Astrocyte (in vitro differentiated cells and primary cell): ENCODE data around the gene CYB5R4.

Experiments
- EZH2 ChIP-seq: IDR thresholded peaks from 2 replicates; pipeline ENCODE4 v1.6.1; 2012; ENCODE audit warnings: mild to moderate bottlenecking, low read length, inconsistent platforms; ENCODE audit not compliant: insufficient read depth
- TF ChIP-seq, protein P1 (sequence below): IDR thresholded peaks from 2 replicates; pipeline ENCODE4 v1.5.1; 2011; ENCODE audit warnings: low read depth, mild to moderate bottlenecking, inconsistent platforms, low read length, moderate library complexity; ENCODE audit not compliant: insufficient read depth

DNA sequence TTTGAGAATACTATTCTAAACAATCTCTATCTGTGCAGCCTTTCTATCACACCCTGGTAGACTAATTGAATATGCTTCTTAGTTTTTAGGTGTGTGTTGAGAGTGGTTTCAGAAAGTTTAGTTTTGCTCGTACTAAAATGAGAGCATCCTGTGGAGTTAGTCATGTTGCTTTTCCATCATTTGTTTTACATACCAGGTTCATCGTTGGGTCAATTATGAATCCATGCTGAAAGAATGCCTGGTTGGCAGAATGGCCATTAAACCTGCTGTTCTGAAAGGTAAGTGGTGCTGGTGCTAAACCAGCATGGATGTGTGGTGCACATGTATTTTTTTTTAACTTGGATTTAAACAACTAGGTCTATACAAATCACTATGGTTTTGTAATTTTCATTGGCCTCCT, 49.3 kb downstream of the CYB5R4 start:
- TF ChIP-seq, protein P1, sequence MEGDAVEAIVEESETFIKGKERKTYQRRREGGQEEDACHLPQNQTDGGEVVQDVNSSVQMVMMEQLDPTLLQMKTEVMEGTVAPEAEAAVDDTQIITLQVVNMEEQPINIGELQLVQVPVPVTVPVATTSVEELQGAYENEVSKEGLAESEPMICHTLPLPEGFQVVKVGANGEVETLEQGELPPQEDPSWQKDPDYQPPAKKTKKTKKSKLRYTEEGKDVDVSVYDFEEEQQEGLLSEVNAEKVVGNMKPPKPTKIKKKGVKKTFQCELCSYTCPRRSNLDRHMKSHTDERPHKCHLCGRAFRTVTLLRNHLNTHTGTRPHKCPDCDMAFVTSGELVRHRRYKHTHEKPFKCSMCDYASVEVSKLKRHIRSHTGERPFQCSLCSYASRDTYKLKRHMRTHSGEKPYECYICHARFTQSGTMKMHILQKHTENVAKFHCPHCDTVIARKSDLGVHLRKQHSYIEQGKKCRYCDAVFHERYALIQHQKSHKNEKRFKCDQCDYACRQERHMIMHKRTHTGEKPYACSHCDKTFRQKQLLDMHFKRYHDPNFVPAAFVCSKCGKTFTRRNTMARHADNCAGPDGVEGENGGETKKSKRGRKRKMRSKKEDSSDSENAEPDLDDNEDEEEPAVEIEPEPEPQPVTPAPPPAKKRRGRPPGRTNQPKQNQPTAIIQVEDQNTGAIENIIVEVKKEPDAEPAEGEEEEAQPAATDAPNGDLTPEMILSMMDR: no peak
- TF ChIP-seq EZH2: no peak
